NK-92 (cell line): ENCODE results near the gene OOSP4B.
"Not testable (repeated sequence)": the region's sequence is repeated elsewhere in the genome, so short reads cannot be mapped to it uniquely, and the experiment has no call there.

Experiments
- DNase-seq: peaks from one replicate; lab custom pipeline; 2025; ENCODE audit not compliant: unreplicated experiment; lab: John Stamatoyannopoulos, UW

The OOSP4B gene

DNA sequence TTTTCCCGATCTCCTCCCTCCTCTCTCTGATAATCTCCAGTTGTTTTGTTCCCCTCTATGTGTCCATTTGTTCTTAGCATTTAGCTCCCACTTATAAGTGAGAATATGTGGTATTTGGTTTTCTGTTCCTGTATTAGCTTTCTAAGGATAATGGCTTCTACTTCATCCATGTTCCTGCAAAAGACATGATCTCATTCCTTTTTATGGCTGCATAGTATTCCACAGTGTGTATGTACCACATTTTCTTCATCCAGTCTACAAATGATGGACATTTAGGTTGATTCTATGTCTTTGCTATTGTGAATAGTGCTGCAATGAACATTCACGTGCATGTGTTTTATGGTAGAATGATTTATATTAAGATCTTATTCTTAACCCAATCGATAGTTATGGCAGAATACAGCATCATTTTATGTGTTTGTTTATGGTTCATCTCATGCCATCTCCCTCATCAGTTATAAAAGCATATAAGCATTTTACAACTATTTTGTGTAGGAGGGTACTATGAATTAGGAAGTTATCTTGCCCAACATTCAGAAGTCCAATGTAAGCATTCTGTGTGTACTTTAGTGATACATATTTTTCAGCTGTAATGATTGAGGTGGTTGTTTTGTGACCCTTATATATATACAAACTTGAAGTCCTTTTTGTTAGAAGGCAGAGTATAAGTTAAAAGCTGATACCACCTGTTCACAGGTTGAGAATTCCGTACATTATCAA lies 42.7 kb downstream of the OOSP4B start:
- no peak for DNase-seq

DNA sequence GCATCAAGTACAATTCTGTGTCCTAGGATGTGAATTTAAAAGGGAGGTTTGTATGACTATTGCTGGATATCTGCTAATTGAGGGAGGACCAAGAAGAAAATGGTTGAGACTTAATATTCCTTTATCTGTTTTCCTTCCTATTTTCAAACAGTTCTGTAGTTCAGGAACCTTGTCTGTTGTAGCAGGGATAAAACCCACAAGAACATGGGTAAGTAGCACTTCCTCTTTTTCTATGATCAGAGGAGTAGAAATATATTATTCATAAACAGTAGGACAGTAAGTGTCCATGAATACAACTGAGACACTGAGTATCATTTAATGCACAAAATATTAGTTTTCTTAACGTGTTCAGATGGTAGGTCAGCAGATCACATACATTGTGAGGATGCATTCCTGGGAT lies 47.1 kb downstream of the OOSP4B start:
- no peak for DNase-seq

DNA sequence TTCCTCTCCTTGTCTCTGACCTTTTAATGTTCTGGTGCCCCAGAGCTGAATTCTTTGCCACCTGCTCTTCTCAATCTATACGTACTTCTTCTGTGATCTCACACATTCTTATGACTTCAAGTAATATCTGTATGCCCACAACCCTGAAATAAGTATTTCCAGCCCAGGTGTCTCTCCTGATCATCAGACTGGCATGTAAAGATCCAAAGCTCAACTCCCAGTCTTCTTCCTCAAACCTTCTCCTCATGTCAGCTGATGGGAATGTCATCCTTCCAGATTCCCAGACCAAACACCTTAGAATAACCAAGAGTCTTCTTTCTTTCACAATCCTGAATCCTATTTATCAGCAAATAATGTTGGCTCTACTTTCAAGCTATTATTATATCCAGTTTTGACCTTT lies 48.8 kb downstream of the OOSP4B start:
- no peak for DNase-seq

DNA sequence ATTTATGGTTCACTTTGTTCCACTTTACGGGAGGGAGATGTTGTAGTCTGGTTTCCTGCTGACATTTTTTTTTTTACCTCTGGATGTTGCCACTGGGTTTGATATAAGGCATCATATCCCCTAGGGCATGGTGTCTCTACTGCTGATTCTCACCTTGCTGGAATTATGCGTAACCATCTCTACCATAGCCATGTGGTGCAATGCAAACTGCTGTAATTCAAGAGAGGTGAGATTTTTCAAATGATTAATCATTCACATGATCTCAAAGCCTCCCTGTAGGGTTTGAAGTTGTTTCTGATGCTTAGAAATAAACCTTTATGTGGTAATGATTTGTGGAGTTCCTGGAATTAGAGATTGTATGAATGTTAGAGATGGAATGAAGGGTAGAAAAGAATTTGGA lies 52.5 kb downstream of the OOSP4B start:
- no peak for DNase-seq

DNA sequence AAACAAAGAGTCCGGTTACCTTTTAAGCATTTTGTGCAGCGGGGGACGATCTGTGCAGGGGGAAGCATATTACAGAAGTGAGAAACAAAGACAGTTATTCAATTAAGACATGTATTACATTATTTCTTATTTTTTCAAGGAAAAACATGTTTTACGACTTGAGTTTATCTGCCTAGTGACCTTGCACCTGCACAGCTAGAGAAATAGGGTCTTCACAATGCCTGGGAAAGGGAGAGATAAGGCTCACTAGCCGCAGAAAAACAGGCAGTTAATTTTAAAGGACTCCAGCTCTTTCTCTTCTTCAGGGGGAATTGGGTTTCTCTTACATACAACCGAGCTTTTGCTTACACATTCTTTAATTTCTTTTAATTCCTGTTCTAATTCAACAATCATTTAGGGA lies 54.7 kb downstream of the OOSP4B start:
- DNase-seq: not testable (repeated sequence)

DNA sequence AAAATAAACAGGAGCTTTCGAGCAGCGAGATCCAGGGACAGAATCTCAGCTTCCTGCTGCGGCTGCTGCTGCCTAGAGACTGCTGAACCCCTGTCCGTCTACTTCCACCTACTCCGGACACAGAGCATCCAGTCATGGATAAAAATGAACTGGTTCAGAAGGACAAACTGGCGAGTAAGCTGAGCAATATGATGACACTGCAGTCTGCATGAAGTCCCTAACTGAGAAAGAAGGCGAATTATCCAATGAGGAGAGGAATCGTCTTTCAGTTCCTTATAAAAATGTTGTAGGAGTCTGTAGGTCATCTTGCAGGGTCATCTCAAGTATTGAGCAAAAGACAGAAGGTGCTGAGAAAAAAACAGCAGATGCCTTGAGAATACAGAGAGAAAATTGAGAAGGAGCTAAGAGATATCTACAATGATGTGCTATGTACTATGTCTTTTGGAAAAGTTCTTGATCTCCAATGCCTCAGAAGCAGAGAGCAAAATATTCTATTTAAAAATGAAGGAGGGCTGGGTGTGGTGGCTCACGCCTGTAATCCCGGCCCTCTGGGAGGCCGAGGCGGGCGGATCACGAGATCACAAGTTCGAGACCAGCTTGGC lies 60.3 kb downstream of the OOSP4B start:
- DNase-seq: no peak

DNA sequence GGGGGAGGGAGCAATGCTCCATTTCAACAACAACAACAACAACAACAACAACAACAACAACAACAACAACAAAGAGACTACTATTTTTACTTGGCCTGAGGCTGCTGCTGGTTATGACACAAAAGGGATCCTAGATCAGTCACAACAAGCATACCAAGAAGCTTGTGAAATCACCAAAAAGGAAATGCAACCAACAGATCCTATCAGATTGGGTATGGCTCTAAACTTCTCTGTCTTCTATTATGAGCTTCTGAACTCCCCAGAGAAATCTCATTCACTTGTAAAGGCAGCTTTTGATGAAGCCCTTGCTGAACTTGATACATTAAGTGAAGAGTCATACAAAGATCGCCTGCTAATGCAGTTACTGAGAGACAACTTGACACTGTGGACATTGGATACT lies 61.0 kb downstream of the OOSP4B start:
- no peak for DNase-seq

DNA sequence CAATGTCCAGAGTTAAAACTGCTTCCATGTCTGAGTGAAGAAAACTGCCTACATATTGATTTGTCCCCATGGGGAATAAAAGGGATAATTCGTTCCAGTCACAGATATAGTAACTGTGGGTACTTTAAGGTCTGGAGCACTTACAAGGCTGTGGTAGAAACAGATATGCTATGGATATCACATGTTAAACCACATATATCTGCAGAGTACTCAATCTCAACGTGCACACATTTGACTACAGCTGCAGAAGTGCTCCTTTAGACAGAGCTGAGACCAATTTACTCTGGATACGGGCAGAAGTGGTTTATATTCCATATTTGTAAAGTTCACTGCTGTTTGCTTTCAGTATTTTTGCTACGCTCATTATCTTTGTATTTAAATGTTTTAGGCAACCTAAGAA lies 61.8 kb downstream of the OOSP4B start:
- no peak for DNase-seq

DNA sequence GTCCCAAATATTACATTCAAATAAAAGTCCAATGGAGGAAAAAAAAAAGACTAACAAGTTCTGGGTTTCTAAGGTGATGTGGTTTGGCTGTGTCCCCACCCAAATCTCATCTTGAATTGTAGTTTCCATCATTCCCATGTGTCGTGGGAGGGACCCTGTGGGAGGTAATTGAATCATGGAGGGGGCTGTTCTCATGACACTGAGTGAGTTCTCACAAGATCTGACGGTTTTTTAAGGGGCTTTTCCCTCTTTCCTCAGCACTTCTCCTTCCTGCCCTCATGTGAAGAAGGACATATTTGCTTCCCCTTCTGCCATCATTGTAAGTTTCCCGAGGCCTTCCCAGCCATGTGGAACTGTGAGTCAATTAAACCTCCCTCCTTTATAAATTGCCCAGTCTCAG lies 63.6 kb downstream of the OOSP4B start:
- no peak for DNase-seq
